HepG2 (cell line): ENCODE measurements around the gene TXNDC2. TPM values are rescaled to one million over a fixed set of nuclear protein-coding genes. Genes with fewer than 3 reads are reported as not detected.
A peak's percentile ranks its signal among the peaks of the same experiment; 100 is the strongest.

Experiments
- CHD4 ChIP-seq: fragments of 200-600 bp; sonication (generic); IDR thresholded peaks from 2 replicates; pipeline ENCODE4 v1.7.0; 2017; ENCODE audit warnings: mild to moderate bottlenecking, low read length, borderline replicate concordance
- DNMT3B ChIP-seq: conservative IDR thresholded peaks from 2 replicates; pipeline ENCODE4 v1.6.1; 2016; ENCODE audit warnings: missing biosample characterization, control low read depth
- FLYWCH1 ChIP-seq: sonication (generic); formaldehyde crosslinking; IDR thresholded peaks from 2 replicates; pipeline ENCODE4 v1.8.1; 2023; ENCODE audit warnings: mild to moderate bottlenecking, missing genetic modification reagents
- HES4 ChIP-seq: sonication (generic); formaldehyde crosslinking; IDR thresholded peaks from 2 replicates; pipeline ENCODE4 v1.9.0; 2021; ENCODE audit warnings: mild to moderate bottlenecking, missing genetic modification reagents, borderline replicate concordance
- KDM5B ChIP-seq: sonication (generic); formaldehyde crosslinking; IDR thresholded peaks from 2 replicates; pipeline ENCODE4 v1.4.0; 2020; ENCODE audit warnings: missing genetic modification reagents, mild to moderate bottlenecking, borderline replicate concordance
- NR2F2 ChIP-seq: IDR thresholded peaks from 2 replicates; pipeline ENCODE4 v1.6.1; 2012; ENCODE audit warnings: low read depth, inconsistent platforms, borderline replicate concordance
- PAXIP1 ChIP-seq: sonication (generic); formaldehyde crosslinking; conservative IDR thresholded peaks from 2 replicates; pipeline ENCODE4 v1.4.0; 2020; ENCODE audit warnings: mild to moderate bottlenecking, missing genetic modification reagents, moderate library complexity
- POLR2G ChIP-seq: fragments of 200-400 bp; formaldehyde crosslinking; IDR thresholded peaks from 2 replicates; pipeline ENCODE4 v1.6.1; 2018; ENCODE audit warnings: mild to moderate bottlenecking, low read depth, low read length, moderate library complexity
- PRDM15 ChIP-seq: sonication (generic); formaldehyde crosslinking; IDR thresholded peaks from 2 replicates; pipeline ENCODE4 v1.4.0; 2020; ENCODE audit warnings: missing genetic modification reagents
- SRSF4 ChIP-seq: fragments of 200-400 bp; formaldehyde crosslinking; IDR thresholded peaks from one replicate; pipeline ENCODE4 v1.6.1; 2018; ENCODE audit warnings: mild to moderate bottlenecking, low read depth, low read length, moderate library complexity; ENCODE audit not compliant: poor library complexity, severe bottlenecking
- TARDBP ChIP-seq: sonication (generic); formaldehyde crosslinking; IDR thresholded peaks from 2 replicates; pipeline ENCODE4 v1.8.0; 2022; ENCODE audit warnings: mild to moderate bottlenecking, missing genetic modification reagents
- ZBTB49 ChIP-seq: sonication (generic); formaldehyde crosslinking; IDR thresholded peaks from 2 replicates; pipeline ENCODE4 v1.4.0; 2020; ENCODE audit warnings: missing genetic modification reagents, borderline replicate concordance
- ZNF143 ChIP-seq: sonication (generic); formaldehyde crosslinking; IDR thresholded peaks from 2 replicates; pipeline ENCODE4 v1.4.0; 2020; ENCODE audit warnings: missing genetic modification reagents
- ZNF350 ChIP-seq: sonication (generic); formaldehyde crosslinking; IDR thresholded peaks from 2 replicates; pipeline ENCODE4 v1.4.0; 2020; ENCODE audit warnings: mild to moderate bottlenecking, low read depth, missing genetic modification reagents, borderline replicate concordance
- ZNF354B ChIP-seq: sonication (generic); formaldehyde crosslinking; IDR thresholded peaks from 2 replicates; pipeline ENCODE4 v1.8.0; 2022; ENCODE audit warnings: mild to moderate bottlenecking, missing genetic modification reagents
- ZNF577 ChIP-seq: sonication (generic); formaldehyde crosslinking; IDR thresholded peaks from 2 replicates; pipeline ENCODE4 v1.4.0; 2020; ENCODE audit warnings: mild to moderate bottlenecking, low read depth, missing genetic modification reagents, borderline replicate concordance
- ZNF710 ChIP-seq: sonication (generic); formaldehyde crosslinking; IDR thresholded peaks from 2 replicates; pipeline ENCODE4 v1.5.0; 2020; ENCODE audit warnings: mild to moderate bottlenecking, missing genetic modification reagents, borderline replicate concordance
- polyA plus RNA-seq, 8 experiments: library from polyadenylated mRNA; depleted of rRNA in 3 of 8; stranded (reverse) in 7 of 8; unstranded in 1 of 8; fragments of >200 nt; fragmentation: Illumina TruSeq in 4 of 8; extraction: Trizol in 4 of 8; gene quantifications; 2 replicates each; pipeline versions ENCODE4 v1.2.1 to v1.2.3, GENCODE V29; 2011 to 2016; ENCODE audit warnings: low read depth in 4 of 8, missing spikeins in 1 of 8, mixed read lengths in 1 of 8; ENCODE audit not compliant: insufficient read depth in 1 of 8
- total RNA-seq, 5 experiments: library from RNA; depleted of rRNA; stranded (reverse); fragments of >200 nt; fragmentation: Illumina TruSeq; extraction: Trizol; gene quantifications; 2 replicates each; pipeline ENCODE4 v1.2.3, GENCODE V29; 2016; ENCODE audit warnings: low read depth in 1 of 5

The TXNDC2 gene
- total and polyA plus RNA-seq, 2 of the 13 experiments (the other 11 are each of a cell fraction or from before 2014, with no cell fraction given): not detected

- TF ChIP-seq PRDM15 (CRISPR knock-in tag): peak; percentile 54; the same call in 1 of the 2 replicates
- TF ChIP-seq HES4 (CRISPR knock-in tag): no peak
- no peak for TF ChIP-seq PAXIP1 (CRISPR knock-in tag)
- TF ChIP-seq SRSF4: no peak
- no peak for TF ChIP-seq ZNF577 (CRISPR knock-in tag)
- no peak for TF ChIP-seq FLYWCH1 (CRISPR knock-in tag)
- TF ChIP-seq ZNF354B (CRISPR knock-in tag): no peak
- no peak for TF ChIP-seq TARDBP (CRISPR knock-in tag)
- TF ChIP-seq ZNF143 (CRISPR knock-in tag): no peak
- no peak for TF ChIP-seq DNMT3B (CRISPR knock-in tag)
- no peak for TF ChIP-seq ZNF710 (CRISPR knock-in tag)
- no peak for TF ChIP-seq KDM5B
- no peak for TF ChIP-seq ZNF350 (CRISPR knock-in tag)
- TF ChIP-seq NR2F2: no peak
- TF ChIP-seq ZBTB49: no peak
- no peak for TF ChIP-seq POLR2G
- TF ChIP-seq CHD4: no peak
Measured at GRCh38 chr18:9876867-9877654, 8.7 kb upstream of the TXNDC2 start (continued).
